GM12875 (cell line): ENCODE results near the gene NOBOX.

Source experiments
- H3K4me3 ChIP-seq: one replicate; pipeline ENCODE4 v1.5.1; 2011; ENCODE audit warnings: low read depth, low read length, control low read depth
- TF ChIP-seq, protein P1 (sequence below): IDR thresholded peaks from 2 replicates; pipeline ENCODE4 v1.5.1; 2011; ENCODE audit warnings: low read depth, mild to moderate bottlenecking, control low read depth, inconsistent platforms, low read length, moderate library complexity, borderline replicate concordance; ENCODE audit not compliant: insufficient read depth

The NOBOX gene

DNA sequence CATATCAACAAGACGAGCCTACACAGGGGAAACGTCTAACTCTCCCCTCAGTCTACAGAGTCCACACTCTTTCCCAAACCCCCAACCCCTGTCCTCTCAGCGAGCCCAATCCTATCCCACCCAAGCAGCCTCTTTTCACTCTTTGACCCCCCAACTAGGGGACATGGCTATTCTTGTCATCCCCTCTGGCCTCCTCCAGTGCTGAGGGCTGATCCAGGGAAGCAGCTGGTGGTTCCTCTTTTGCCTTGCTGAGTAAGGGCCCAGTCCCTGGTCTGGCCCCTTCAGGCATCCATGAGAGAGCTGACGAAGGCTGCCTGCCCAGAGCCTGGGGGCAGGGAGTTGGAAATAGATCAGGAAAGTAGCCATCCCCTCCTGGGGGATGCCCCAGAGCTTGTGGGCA lies 6.4 kb downstream of the NOBOX start:
- H3K4me3 ChIP-seq, result no peak overlapping the region
- TF ChIP-seq, protein P1, sequence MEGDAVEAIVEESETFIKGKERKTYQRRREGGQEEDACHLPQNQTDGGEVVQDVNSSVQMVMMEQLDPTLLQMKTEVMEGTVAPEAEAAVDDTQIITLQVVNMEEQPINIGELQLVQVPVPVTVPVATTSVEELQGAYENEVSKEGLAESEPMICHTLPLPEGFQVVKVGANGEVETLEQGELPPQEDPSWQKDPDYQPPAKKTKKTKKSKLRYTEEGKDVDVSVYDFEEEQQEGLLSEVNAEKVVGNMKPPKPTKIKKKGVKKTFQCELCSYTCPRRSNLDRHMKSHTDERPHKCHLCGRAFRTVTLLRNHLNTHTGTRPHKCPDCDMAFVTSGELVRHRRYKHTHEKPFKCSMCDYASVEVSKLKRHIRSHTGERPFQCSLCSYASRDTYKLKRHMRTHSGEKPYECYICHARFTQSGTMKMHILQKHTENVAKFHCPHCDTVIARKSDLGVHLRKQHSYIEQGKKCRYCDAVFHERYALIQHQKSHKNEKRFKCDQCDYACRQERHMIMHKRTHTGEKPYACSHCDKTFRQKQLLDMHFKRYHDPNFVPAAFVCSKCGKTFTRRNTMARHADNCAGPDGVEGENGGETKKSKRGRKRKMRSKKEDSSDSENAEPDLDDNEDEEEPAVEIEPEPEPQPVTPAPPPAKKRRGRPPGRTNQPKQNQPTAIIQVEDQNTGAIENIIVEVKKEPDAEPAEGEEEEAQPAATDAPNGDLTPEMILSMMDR, result no peak

GRCh38 chr7:144391823-144392255 lies 11.7 kb downstream of the NOBOX start:
- TF ChIP-seq, protein P1, result peak; percentile 54; the same call in 1 of the 2 replicates
- H3K4me3 ChIP-seq, result peak overlapping the region; percentile 24

DNA sequence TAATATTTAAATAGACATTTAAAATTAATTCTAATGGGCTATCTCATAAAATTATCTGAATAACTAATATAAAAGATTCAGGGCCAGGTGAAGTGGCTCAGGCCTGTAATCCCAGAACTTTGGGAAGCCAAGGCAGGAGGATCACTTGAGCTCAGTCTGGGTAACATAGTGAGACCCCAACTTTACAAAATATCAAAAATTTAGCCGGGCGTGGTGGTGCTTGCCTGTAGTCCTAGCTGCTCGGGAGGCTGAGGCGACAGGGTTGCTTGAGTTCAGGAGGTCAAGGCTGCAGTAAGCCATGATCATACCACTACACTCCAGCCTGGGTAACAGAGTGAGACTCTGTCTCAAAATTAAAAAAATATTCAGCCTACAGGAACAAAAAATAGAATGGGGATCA lies 12.5 kb downstream of the NOBOX start:
- TF ChIP-seq, protein P1, result no peak
- no peak overlapping the region for H3K4me3 ChIP-seq

- no peak overlapping the region for H3K4me3 ChIP-seq
- TF ChIP-seq, protein P1, result no peak
These were observed 13.0 kb downstream of the NOBOX start for GRCh38 chr7:144390481-144390880.

DNA sequence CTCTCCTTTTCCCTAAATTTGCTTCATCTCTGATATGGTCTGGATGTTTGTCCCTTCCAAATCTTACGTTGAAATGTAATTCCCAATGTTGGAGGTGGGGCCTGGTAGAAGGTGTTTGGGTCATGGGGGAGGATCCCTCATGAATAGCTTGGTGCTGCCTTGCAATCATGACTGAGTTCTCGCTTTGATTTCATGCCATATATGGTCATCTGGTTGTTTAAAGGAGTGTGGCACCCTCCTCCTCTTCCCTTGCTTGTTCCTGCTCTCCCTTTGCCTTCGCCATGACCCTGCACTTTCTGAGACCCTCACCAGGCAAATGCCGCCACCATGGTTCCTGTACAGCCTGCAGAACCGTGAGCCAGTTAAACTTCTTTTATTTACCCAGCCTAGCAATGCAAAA lies 14.5 kb downstream of the NOBOX start:
- TF ChIP-seq, protein P1, result no peak
- no peak overlapping the region for H3K4me3 ChIP-seq

- TF ChIP-seq, protein P1, result no peak
- H3K4me3 ChIP-seq, result no peak overlapping the region
These were observed 16.8 kb downstream of the NOBOX start for GRCh38 chr7:144386741-144387140.

- TF ChIP-seq, protein P1, result no peak
These were observed 18.8 kb downstream of the NOBOX start for GRCh38 chr7:144384555-144385245.

More at GRCh38 chr7:144384555-144385245, 18.8 kb downstream of the NOBOX start:
- H3K4me3 ChIP-seq, result no peak overlapping the region
